Smooth muscle cell (in vitro differentiated cells): Measurements from ENCODE around the gene SMARCE1. TPM values are rescaled to one million over a fixed set of nuclear protein-coding genes. Genes with fewer than 3 reads are reported as not detected.
"Not testable (repeated sequence)": the region's sequence is repeated elsewhere in the genome, so short reads cannot be mapped to it uniquely, and the experiment has no call there.

Source experiments
- DNase-seq: peaks from one replicate; lab custom pipeline; 2025; ENCODE audit not compliant: unreplicated experiment; lab: John Stamatoyannopoulos, UW
- H2AFZ ChIP-seq: fragments of 200-600 bp; sonication (generic); 2 replicates; pipeline ENCODE4 v1.6.0; 2016; ENCODE audit warnings: antibody characterized with exemption, low read depth, mild to moderate bottlenecking
- H3F3A ChIP-seq: fragments of 200-600 bp; sonication (generic); 2 replicates; pipeline ENCODE4 v1.6.0; 2017; ENCODE audit warnings: antibody characterized with exemption, low read depth
- H3K27ac ChIP-seq: fragments of 200-600 bp; sonication (generic); 2 replicates; pipeline ENCODE4 v1.5.1; 2016; ENCODE audit warnings: low read depth, mild to moderate bottlenecking
- H3K27me3 ChIP-seq: fragments of 200-600 bp; sonication (generic); 2 replicates; pipeline ENCODE4 v1.6.1; 2016; ENCODE audit warnings: low read depth, mild to moderate bottlenecking
- H3K36me3 ChIP-seq: fragments of 200-600 bp; sonication (generic); 2 replicates; pipeline ENCODE4 v1.5.1; 2016; ENCODE audit warnings: low read depth
- H3K4me1 ChIP-seq: fragments of 200-600 bp; sonication (generic); 2 replicates; pipeline ENCODE4 v1.5.1; 2016; ENCODE audit warnings: low read depth
- H3K4me2 ChIP-seq: fragments of 200-600 bp; sonication (generic); 2 replicates; pipeline ENCODE4 v1.6.0; 2016; ENCODE audit warnings: mild to moderate bottlenecking
- H3K4me3 ChIP-seq: fragments of 200-600 bp; sonication (generic); 2 replicates; pipeline ENCODE4 v1.5.1; 2016; ENCODE audit warnings: mild to moderate bottlenecking
- H3K79me2 ChIP-seq: fragments of 200-600 bp; sonication (generic); 2 replicates; pipeline ENCODE4 v1.6.0; 2016; ENCODE audit warnings: low read depth, mild to moderate bottlenecking
- H3K9ac ChIP-seq: fragments of 200-600 bp; sonication (generic); 2 replicates; pipeline ENCODE4 v1.6.0; 2016; ENCODE audit warnings: low read depth
- H3K9me3 ChIP-seq: fragments of 200-600 bp; sonication (generic); replicated peaks from 2 replicates; pipeline ENCODE4 v1.5.1; 2016; ENCODE audit warnings: low read depth
- H4K20me1 ChIP-seq: fragments of 200-600 bp; sonication (generic); 2 replicates; pipeline ENCODE4 v1.6.0; 2016; ENCODE audit warnings: low read depth
- WGBS: methylation state at CpG from one replicate; pipeline ENCODE4 v1.1.7; 2016; ENCODE audit warnings: low lambda C conversion rate; 5-methylcytosine and 5-hydroxymethylcytosine counted together
- polyA plus RNA-seq: library from polyadenylated mRNA; unstranded; fragments of >200 nt; fragmentation: Nextera tagmentation; extraction: Ambion mirVana; gene quantifications from 2 replicates; pipeline ENCODE4 v1.2.1, GENCODE V29; 2016
- total RNA-seq: library from RNA; depleted of rRNA; stranded (reverse); fragments of >200 nt; gene quantifications from 2 replicates; pipeline ENCODE4 v1.2.3, GENCODE V29; 2014
- TF ChIP-seq, protein P1 (sequence below): fragments of 200-600 bp; sonication (generic); IDR thresholded peaks from 2 replicates; pipeline ENCODE4 v1.5.1; 2017; ENCODE audit warnings: borderline replicate concordance, mild to moderate bottlenecking, antibody characterized with exemption; ENCODE audit not compliant: insufficient read depth, poor library complexity, severe bottlenecking

Gene SMARCE1
- total and polyA plus RNA-seq, 2 experiments from 2014 or later = 87.5 to 115 TPM

DNA sequence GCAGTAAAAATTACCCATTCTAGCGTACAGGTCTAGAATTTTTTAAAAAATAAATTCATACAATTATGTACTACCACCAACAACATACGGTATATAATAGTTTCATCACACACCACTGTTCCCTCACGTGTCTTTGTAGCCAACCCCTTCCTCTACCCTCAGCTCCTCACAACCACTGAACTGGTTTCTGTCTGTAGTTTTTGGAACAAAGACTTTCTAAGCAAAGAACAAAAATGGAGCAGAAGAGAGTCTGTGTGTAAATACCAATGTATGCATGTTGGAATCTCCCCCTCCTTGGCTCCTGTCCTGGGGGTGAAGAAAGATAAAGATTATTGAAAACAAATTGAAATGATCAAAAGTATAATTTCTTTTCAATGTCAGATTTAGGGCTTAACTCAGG, 50.5 kb downstream of the SMARCE1 start:
- no peaks in the 10 kb centered on the region for H3F3A ChIP-seq
- no peak overlapping the region for H2AFZ ChIP-seq
- WGBS = 94% methylated on average over 3 of the region's 3 CpGs
- TF ChIP-seq, protein P1, sequence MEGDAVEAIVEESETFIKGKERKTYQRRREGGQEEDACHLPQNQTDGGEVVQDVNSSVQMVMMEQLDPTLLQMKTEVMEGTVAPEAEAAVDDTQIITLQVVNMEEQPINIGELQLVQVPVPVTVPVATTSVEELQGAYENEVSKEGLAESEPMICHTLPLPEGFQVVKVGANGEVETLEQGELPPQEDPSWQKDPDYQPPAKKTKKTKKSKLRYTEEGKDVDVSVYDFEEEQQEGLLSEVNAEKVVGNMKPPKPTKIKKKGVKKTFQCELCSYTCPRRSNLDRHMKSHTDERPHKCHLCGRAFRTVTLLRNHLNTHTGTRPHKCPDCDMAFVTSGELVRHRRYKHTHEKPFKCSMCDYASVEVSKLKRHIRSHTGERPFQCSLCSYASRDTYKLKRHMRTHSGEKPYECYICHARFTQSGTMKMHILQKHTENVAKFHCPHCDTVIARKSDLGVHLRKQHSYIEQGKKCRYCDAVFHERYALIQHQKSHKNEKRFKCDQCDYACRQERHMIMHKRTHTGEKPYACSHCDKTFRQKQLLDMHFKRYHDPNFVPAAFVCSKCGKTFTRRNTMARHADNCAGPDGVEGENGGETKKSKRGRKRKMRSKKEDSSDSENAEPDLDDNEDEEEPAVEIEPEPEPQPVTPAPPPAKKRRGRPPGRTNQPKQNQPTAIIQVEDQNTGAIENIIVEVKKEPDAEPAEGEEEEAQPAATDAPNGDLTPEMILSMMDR = no peak
- no peaks in the 10 kb centered on the region for H4K20me1 ChIP-seq
- no peaks in the 10 kb centered on the region for H3K27me3 ChIP-seq
- no peaks in the 10 kb centered on the region for H3K9me3 ChIP-seq
- H3K27ac ChIP-seq = no peak overlapping the region
- H3K79me2 ChIP-seq = no peaks in the 10 kb centered on the region
- H3K4me1 ChIP-seq = no peaks in the 10 kb centered on the region
- no peak overlapping the region for H3K4me3 ChIP-seq
- H3K4me2 ChIP-seq = no peak overlapping the region
- H3K36me3 ChIP-seq = no peaks in the 10 kb centered on the region
- DNase-seq = no peak
- H3K9ac ChIP-seq = no peak overlapping the region

DNA sequence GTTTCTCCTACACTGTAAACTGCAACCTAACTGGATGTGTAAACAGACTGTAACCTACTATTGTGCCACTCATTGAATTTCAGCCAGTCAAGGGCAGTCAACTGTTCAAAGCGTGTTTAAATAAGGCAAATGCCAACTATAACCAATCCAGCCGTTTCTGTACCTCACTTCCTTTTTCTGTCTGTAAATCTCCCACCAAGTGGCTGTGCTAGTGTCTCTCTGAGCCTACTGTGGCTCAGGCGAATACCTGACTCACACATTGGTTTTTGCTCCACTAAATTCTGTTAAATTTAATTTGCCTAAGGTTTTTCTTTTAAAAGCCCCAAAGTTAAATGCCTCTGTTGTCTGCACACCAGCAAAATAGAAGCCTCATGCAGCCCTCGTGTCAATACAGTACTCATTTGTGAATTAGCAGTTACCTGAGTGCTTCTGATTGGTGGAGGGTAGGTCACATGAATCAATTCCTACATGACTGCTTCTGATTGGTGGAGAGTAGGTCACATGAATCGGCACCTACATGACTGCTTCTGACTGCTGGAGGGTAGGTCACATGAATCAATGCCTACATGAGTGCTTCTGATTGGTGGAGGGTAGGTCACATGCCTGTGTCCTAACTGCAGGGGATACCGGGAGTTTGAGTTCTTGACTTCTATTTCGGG, 51.2 kb downstream of the SMARCE1 start:
- no peaks in the 10 kb centered on the region for H3K4me1 ChIP-seq
- H4K20me1 ChIP-seq = no peaks in the 10 kb centered on the region
- no peak overlapping the region for H2AFZ ChIP-seq
- H3K79me2 ChIP-seq = no peaks in the 10 kb centered on the region
- 88% methylated on average over 7 of the region's 7 CpGs for WGBS
- no peak overlapping the region for H3K4me2 ChIP-seq
- H3K9me3 ChIP-seq = no peaks in the 10 kb centered on the region
- H3F3A ChIP-seq = no peaks in the 10 kb centered on the region
- TF ChIP-seq, protein P1 = no peak
- no peaks in the 10 kb centered on the region for H3K36me3 ChIP-seq
- no peaks in the 10 kb centered on the region for H3K27me3 ChIP-seq
- DNase-seq = no peak
- no peak overlapping the region for H3K9ac ChIP-seq
- no peak overlapping the region for H3K4me3 ChIP-seq
- no peak overlapping the region for H3K27ac ChIP-seq

DNA sequence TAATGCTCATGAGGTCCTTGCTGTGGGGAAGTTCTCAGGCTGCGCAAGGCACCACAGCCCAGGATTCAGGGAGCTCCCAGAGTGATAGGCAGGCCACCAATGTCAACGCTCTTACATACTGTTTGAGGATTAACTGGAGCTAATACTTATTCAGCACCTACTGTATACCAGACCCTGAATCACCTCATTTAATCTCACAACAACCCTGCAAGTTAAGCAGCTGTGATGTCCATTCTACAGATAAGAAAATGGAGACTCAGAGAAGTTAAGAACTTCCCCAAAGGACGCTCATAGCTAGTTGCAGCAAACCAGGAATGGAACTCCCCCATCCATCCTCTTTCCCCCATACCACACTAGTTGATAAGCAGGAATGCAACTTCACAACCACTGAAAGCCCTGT, 56.9 kb downstream of the SMARCE1 start:
- no peak overlapping the region for H3K4me3 ChIP-seq
- H4K20me1 ChIP-seq = no peaks in the 10 kb centered on the region
- no peaks in the 10 kb centered on the region for H3F3A ChIP-seq
- no peak overlapping the region for H3K4me2 ChIP-seq
- whole genome bisulfite sequencing = 89% methylated on average over 3 of the region's 3 CpGs
- H3K79me2 ChIP-seq = no peaks in the 10 kb centered on the region
- no peak overlapping the region for H2AFZ ChIP-seq
- no peaks in the 10 kb centered on the region for H3K36me3 ChIP-seq
- H3K4me1 ChIP-seq = no peaks in the 10 kb centered on the region
- H3K27me3 ChIP-seq = no peaks in the 10 kb centered on the region
- no peaks in the 10 kb centered on the region for H3K9me3 ChIP-seq
- DNase-seq = no peak
- no peak overlapping the region for H3K9ac ChIP-seq
- no peak overlapping the region for H3K27ac ChIP-seq
- TF ChIP-seq, protein P1 = no peak

DNA sequence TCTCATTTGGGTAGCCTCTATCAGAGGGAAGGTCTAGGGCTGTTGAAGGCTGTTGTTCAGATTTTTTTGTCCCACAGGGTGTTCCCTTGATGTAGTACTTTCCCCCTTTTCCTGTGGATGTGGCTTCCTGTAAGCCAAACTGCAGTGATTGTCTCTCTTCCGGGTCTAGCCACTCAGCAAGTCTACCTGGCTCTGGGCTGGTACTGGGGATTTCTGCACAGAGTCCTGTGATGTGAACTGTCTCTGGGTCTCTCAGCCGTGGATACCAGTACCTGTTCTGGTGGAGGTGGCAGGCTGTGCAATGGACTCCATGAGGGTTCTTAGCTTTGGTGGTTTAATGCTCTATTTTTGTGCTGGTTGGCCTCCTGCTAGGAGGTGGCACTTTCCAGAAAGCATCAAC, 59.1 kb downstream of the SMARCE1 start:
- H3K9ac ChIP-seq = no peak overlapping the region
- H3K79me2 ChIP-seq = no peaks in the 10 kb centered on the region
- H2AFZ ChIP-seq = no peak overlapping the region
- H3K36me3 ChIP-seq = no peaks in the 10 kb centered on the region
- H3K27me3 ChIP-seq = no peaks in the 10 kb centered on the region
- H3K4me3 ChIP-seq = no peak overlapping the region
- H3K4me1 ChIP-seq = no peaks in the 10 kb centered on the region
- WGBS = 91% methylated on average over 2 of the region's 2 CpGs
- no peak overlapping the region for H3K27ac ChIP-seq
- no peak overlapping the region for H3K4me2 ChIP-seq
- no peak for DNase-seq
- no peaks in the 10 kb centered on the region for H3K9me3 ChIP-seq
- H4K20me1 ChIP-seq = no peaks in the 10 kb centered on the region
- no peaks in the 10 kb centered on the region for H3F3A ChIP-seq
- TF ChIP-seq, protein P1 = no peak

DNA sequence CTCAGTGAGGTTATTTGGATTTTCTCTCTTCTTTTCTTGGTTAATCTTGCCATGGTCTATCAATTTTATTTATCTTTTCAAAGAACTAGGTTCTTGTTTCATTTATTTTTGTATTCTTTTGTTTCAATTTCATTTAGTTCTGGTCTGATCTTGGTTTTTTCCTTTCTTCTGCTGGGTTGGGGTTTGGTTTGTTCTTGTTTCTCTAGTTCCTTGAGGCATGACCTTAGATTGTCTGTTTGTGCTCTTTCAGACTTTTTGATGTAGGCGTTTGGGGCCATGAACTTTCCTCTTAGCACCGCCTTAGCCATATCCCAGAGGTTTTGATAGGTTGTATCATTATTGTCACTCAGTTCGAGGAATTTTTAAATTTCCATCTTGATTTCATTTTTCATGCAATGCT, 61.4 kb downstream of the SMARCE1 start:
- H3K27ac ChIP-seq, H3K36me3 ChIP-seq, H3F3A ChIP-seq, DNase-seq, H3K4me1 ChIP-seq, H3K4me3 ChIP-seq, H4K20me1 ChIP-seq, H3K9ac ChIP-seq, H3K4me2 ChIP-seq, H2AFZ ChIP-seq, H3K27me3 ChIP-seq, H3K79me2 ChIP-seq, H3K9me3 ChIP-seq: not testable (repeated sequence)
- WGBS = 86% methylated on average over 3 of the region's 3 CpGs

DNA sequence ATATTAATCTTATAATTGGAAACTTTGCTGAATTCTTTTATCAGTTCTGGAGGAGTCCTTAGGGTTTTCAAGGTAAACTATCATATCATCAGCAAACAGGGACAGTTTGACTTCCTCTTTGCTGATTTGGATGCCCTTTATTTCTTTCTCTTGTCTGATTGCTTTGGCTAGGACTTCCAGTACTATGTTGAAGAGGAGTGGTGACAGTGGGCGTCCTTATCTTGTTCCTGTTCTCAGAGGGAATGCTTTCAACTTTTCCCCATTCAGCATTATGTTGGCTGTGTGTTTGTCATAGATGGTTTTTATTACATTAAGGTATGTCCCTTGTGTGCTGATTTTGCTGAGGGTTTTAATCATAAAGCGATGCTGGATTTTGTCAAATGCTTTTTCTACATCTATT, 62.7 kb downstream of the SMARCE1 start:
- H3K4me2 ChIP-seq, H3K36me3 ChIP-seq, H3K4me3 ChIP-seq, H3K9me3 ChIP-seq, H3K9ac ChIP-seq, H3K79me2 ChIP-seq, H3F3A ChIP-seq, H2AFZ ChIP-seq, DNase-seq, H3K4me1 ChIP-seq, H3K27ac ChIP-seq, H3K27me3 ChIP-seq, H4K20me1 ChIP-seq: not testable (repeated sequence)
- WGBS = 83% methylated on average over 2 of the region's 2 CpGs
